ENCODE results near the gene TRMT11.

DNA sequence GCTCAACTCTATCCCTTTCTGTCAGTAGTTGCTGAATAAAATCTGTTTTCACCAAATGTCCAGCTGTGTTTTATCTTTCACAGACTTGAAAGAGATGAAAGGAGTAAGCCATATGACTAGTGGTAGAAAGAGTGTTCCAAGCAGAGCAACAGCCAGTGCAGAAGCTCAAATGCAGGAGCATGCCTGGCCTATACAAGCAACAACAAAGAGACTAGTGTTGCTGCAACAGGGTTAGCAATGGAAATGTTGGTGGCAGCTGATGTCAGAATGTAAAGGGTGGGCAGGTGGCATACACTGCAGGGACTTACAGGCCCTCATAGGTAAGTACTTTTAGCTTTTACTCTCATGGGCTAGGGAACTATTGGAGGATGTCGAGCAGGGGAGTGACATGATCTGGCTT is 35.0 kb upstream of the TRMT11 start:
- TF ChIP-seq EZH2 (IDR thresholded peaks at IDR 0.05; ENCODE audit: insufficient read depth, poor library complexity, severe bottlenecking) (no peak), EZH2phosphoT487 (IDR thresholded peaks at IDR 0.05; ENCODE audit: insufficient read depth, low read depth) (no peak)
